Measurements from ENCODE around the gene DDX39B.
"Not testable (repeated sequence)": the region's sequence is repeated elsewhere in the genome, so short reads cannot be mapped to it uniquely, and the experiment has no call there.

DDX39B gene

GRCh38 chr6:31541658-31542521, at the start of gene DDX39B:
TSS of gene DDX39B (minus strand) at chr6:31542003. CDS start at chr6:31540532, 1,471 bp downstream.
- no peak for FAIRE-seq

DNA sequence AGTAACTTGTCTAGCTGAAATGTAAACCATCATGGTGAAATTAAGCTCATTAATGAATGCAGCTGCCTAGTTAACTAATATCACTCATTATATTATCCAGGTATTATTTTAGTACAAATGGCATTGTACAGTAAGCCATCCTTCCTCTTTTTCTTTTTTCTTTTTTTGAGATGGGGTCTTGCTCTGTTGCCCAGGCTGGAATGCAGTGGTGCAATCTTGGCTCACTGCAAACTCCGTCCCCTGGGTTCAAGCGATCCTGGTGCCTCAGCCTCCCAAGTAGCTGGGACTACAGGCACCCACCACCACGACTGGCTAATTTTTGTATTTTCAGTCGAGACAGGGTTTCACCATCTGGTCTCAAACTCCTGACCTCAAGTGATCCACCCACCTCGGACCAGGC, 48.9 kb upstream of the DDX39B start:
- FAIRE-seq: not testable (repeated sequence)

GRCh38 chr6:31588871-31589650, 47.3 kb upstream of the DDX39B start:
- FAIRE-seq: no peak

- FAIRE-seq: no peak
Measured at GRCh38 chr6:31587791-31588777, 46.3 kb upstream of the DDX39B start.

GRCh38 chr6:31586599-31587281, 44.9 kb upstream of the DDX39B start:
- FAIRE-seq: no peak

GRCh38 chr6:31586008-31586407, 44.2 kb upstream of the DDX39B start, which contains the start of gene LST1:
TSS of gene LST1 (plus strand) at chr6:31586277. CDS start at chr6:31587300, 1,023 bp downstream.
- no peak for FAIRE-seq

GRCh38 chr6:31585491-31585890, 43.7 kb upstream of the DDX39B start:
- no peak for FAIRE-seq

DNA sequence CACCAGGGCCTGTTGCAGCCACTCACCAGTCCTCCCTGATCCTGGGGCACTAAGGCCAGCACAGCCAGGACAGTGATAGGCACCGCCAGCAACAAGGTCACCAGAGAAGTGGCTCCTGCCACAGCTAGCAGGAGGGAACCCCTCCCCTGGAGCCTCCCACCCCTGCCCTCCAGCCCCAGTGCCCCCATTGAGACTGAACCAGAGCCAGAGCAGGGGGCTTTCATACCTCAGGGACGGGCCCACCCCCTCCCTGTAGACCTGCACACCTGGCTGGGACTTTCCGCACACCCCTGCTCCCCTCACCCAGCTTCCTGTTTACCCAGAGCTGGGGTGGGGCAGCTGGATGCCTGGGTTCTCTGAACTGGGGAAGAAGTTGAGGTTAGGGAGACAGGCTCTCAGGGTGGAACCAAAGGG, 40.4 kb upstream of the DDX39B start, which contains the start of gene LTB:
Gene LTB (minus strand): TSS at position 195 of the 414 bp plus-strand sequence. CDS start 7 bp downstream, at position 188.
- no peak for FAIRE-seq

- FAIRE-seq: no peak
Measured at GRCh38 chr6:31581434-31582229, 39.8 kb upstream of the DDX39B start.

DNA sequence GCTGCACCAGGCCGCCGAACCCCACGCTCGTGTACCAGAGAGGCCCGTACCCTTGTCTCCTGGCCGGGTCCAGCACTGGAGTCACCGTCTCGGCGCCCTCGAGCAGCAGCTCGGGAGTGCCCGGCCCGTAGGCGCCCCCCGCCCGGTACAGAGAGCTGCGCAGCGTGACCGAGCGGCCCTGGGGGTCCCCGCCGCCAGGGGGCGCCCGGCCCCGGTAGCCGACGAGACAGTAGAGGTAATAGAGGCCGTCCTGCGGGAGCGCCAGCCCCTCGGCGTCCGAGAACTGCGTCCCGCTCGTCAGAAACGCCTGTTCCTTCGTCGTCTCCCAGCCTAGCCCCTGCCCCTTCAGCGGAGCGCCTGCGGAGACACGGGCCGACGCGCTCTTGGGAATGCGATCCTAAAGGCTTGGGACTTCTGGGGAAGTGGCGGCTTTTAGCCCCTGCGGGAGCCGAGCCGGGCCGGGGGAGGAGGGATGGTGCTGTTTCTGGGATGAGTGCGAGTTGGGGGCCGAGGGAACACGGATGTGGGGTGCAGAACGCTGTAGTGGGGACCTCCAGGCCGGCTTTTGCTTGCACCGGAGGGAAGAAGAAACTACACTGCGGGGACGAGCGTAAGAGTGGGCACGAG, 39.1 kb upstream of the DDX39B start:
- no peak for FAIRE-seq

GRCh38 chr6:31580438-31580740, 38.6 kb upstream of the DDX39B start:
- FAIRE-seq: no peak

- FAIRE-seq: no peak
Measured at GRCh38 chr6:31579546-31580437, 38.0 kb upstream of the DDX39B start.

- no peak for FAIRE-seq
Measured at GRCh38 chr6:31579119-31579505, 37.3 kb upstream of the DDX39B start.

- no peak for FAIRE-seq
Measured at GRCh38 chr6:31578184-31579118, 36.6 kb upstream of the DDX39B start.

DNA sequence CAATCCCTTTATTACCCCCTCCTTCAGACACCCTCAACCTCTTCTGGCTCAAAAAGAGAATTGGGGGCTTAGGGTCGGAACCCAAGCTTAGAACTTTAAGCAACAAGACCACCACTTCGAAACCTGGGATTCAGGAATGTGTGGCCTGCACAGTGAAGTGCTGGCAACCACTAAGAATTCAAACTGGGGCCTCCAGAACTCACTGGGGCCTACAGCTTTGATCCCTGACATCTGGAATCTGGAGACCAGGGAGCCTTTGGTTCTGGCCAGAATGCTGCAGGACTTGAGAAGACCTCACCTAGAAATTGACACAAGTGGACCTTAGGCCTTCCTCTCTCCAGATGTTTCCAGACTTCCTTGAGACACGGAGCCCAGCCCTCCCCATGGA, 35.8 kb upstream of the DDX39B start:
- FAIRE-seq: no peak

- FAIRE-seq: no peak
Measured at GRCh38 chr6:31576897-31577578, 35.2 kb upstream of the DDX39B start.

- FAIRE-seq: no peak
Measured at GRCh38 chr6:31575952-31576685, 34.3 kb upstream of the DDX39B start.
